B cell (primary cell): ENCODE measurements around the gene KCNK18. TPM values are rescaled to one million over a fixed set of nuclear protein-coding genes. Genes with fewer than 3 reads are reported as not detected.

Experiments used
- ATAC-seq: fragments of 200-7000 bp; cut with Tn5 transposase; one replicate; pipeline ENCODE4 v1.10.0; 2021; ENCODE audit warnings: low read depth, mild to moderate bottlenecking, moderate number of reproducible peaks, moderate library complexity
- CTCF ChIA-PET: fragments of 350-600 bp; sonication (Branson Sonifier 250); formaldehyde crosslinking; loops from one replicate; lab custom pipeline; 2021; ENCODE audit warnings: antibody characterized with exemption, inconsistent platforms; lab: Charles Lee
- POLR2A ChIA-PET: fragments of 350-600 bp; sonication (Branson Sonifier 250); formaldehyde crosslinking; loops from one replicate; lab custom pipeline; 2021; ENCODE audit warnings: antibody characterized with exemption; lab: Charles Lee
- DNase-seq: peaks from one replicate; pipeline ENCODE4 v3.0.0; 2013
- H2AFZ ChIP-seq: 2 replicates; pipeline ENCODE4 v1.6.1; 2012; ENCODE audit warnings: mild to moderate bottlenecking, low read depth, low read length; ENCODE audit not compliant: insufficient read depth, poor library complexity, severe bottlenecking
- H3K27ac ChIP-seq, 2 donors: 1 replicate in 1 of 2; 2 replicates in 1 of 2; pipeline ENCODE4 v1.5.1; 2012 to 2013; ENCODE audit warnings: low read length in 2 of 2, mild to moderate bottlenecking in 2 of 2, moderate library complexity in 1 of 2
- H3K27me3 ChIP-seq, 4 experiments: fragments of 200-600 bp in 1 of 4; sonication (generic) in 1 of 4; replicated peaks in 1 of 4; 1 replicate in 2 of 4; 2 replicates in 2 of 4; pipeline versions ENCODE4 v1.6.1 to v1.7.0; 2013 to 2016; ENCODE audit warnings: low read length in 3 of 4, mild to moderate bottlenecking in 2 of 4, mixed read lengths in 1 of 4, moderate library complexity in 1 of 4; ENCODE audit not compliant: insufficient read depth in 4 of 4, control insufficient read depth in 3 of 4; ENCODE audit errors: control extremely low read depth in 1 of 4
- H3K36me3 ChIP-seq, 2 experiments: replicated peaks in 1 of 2; 1 replicate in 1 of 2; 2 replicates in 1 of 2; pipeline versions ENCODE4 v1.6.1 to v1.7.1; 2013; ENCODE audit warnings: low read length in 1 of 2; ENCODE audit not compliant: insufficient read depth in 2 of 2, control insufficient read depth in 1 of 2; ENCODE audit errors: control extremely low read depth in 1 of 2, extremely low read depth in 1 of 2
- H3K4me1 ChIP-seq, 2 donors: fragments of 200-600 bp in 1 of 2; sonication (generic) in 1 of 2; 1 replicate in 1 of 2; 2 replicates in 1 of 2; pipeline versions ENCODE4 v1.5.1 to v1.6.1; 2013 to 2017; ENCODE audit warnings: low read length in 2 of 2; ENCODE audit not compliant: control insufficient read depth in 2 of 2, insufficient read depth in 2 of 2
- H3K4me2 ChIP-seq: replicated peaks from 2 replicates; pipeline ENCODE3; 2012; ENCODE audit warnings: mild to moderate bottlenecking, low read depth, low read length; ENCODE audit not compliant: poor library complexity, severe bottlenecking
- H3K4me3 ChIP-seq, 5 experiments: fragments of 200-600 bp in 1 of 5; sonication (generic) in 1 of 5; 1 replicate in 3 of 5; 2 replicates in 2 of 5; pipeline versions ENCODE4 v1.5.1 to v1.7.0; 2011 to 2016; ENCODE audit warnings: low read length in 4 of 5, mild to moderate bottlenecking in 4 of 5, low read depth in 2 of 5, control low read depth in 1 of 5, moderate library complexity in 1 of 5; ENCODE audit not compliant: insufficient read depth in 1 of 5; ENCODE audit errors: control extremely low read depth in 1 of 5, extremely low read depth in 1 of 5
- H3K79me2 ChIP-seq: fragments of 200-600 bp; sonication (generic); one replicate; pipeline ENCODE4 v1.6.0; 2016; ENCODE audit warnings: low read length; ENCODE audit not compliant: control insufficient read depth, insufficient read depth
- H3K9ac ChIP-seq: fragments of 200-600 bp; sonication (generic); 2 replicates; pipeline ENCODE4 v1.6.1; 2017; ENCODE audit warnings: mild to moderate bottlenecking, low read length, moderate library complexity
- H3K9me3 ChIP-seq, 3 donors: one replicate each; pipeline versions ENCODE4 v1.6.1 to v1.7.1; 2013; ENCODE audit warnings: low read length in 2 of 3; ENCODE audit not compliant: control insufficient read depth in 2 of 3, insufficient read depth in 1 of 3; ENCODE audit errors: control extremely low read depth in 1 of 3
- H4K20me1 ChIP-seq: 2 replicates; pipeline ENCODE4 v1.6.0; 2012; ENCODE audit warnings: mild to moderate bottlenecking, low read length; ENCODE audit not compliant: insufficient read depth, control insufficient read depth, poor library complexity, severe bottlenecking
- H3K27ac Mint-ChIP-seq: one replicate; pipeline ENCODE4 v1.8.0; 2021; ENCODE audit warnings: mixed read lengths
- H3K27me3 Mint-ChIP-seq: one replicate; pipeline ENCODE4 v1.8.0; 2021; ENCODE audit warnings: mixed read lengths
- H3K4me1 Mint-ChIP-seq: one replicate; pipeline ENCODE4 v1.8.0; 2021; ENCODE audit warnings: mixed read lengths
- H3K4me3 Mint-ChIP-seq: one replicate; pipeline ENCODE4 v1.8.0; 2021; ENCODE audit warnings: mixed read lengths
- H3K9me3 Mint-ChIP-seq: one replicate; pipeline ENCODE4 v1.8.0; 2022; ENCODE audit warnings: mixed read lengths; ENCODE audit not compliant: insufficient read depth
- EZH2 ChIP-seq: IDR thresholded peaks from 2 replicates; pipeline ENCODE4 v1.6.1; 2012; ENCODE audit warnings: borderline replicate concordance, low read depth, mild to moderate bottlenecking, moderate library complexity, low read length; ENCODE audit not compliant: insufficient read depth, poor library complexity, severe bottlenecking
- WGBS: methylation state at CpG from one replicate; pipeline ENCODE4 v1.1.5; 2013; ENCODE audit warnings: missing lambda C conversion rate; ENCODE audit not compliant: insufficient coverage; 5-methylcytosine and 5-hydroxymethylcytosine counted together
- intact Hi-C: fragments of 100-400 bp; cut with micrococcal nuclease; formaldehyde crosslinking; loops from one replicate; pipeline ENCODE4 v1.10.0; 2022
- polyA plus RNA-seq: library from polyadenylated mRNA; depleted of rRNA; stranded (reverse); fragments of >200 nt; gene quantifications from 2 replicates; pipeline ENCODE4 v1.2.3, GENCODE V29; 2012
- total RNA-seq, 2 donors: library from RNA; stranded (reverse); fragments of 120-200 nt in 1 of 2; gene quantifications; 1 replicate in 1 of 2; 2 replicates in 1 of 2; pipeline versions ENCODE4 v1.2.3 to v1.2.4, GENCODE V29; 2013 to 2022
- TF ChIP-seq, protein P1 (sequence below): fragments of 200-600 bp; IDR thresholded peaks from one replicate; pipeline ENCODE4 v1.8.0; 2022; ENCODE audit warnings: antibody characterized with exemption, mild to moderate bottlenecking

The KCNK18 gene
- total and polyA plus RNA-seq, 2 donors (not counting 1 experiment from before 2014, with no cell fraction given): not detected

DNA sequence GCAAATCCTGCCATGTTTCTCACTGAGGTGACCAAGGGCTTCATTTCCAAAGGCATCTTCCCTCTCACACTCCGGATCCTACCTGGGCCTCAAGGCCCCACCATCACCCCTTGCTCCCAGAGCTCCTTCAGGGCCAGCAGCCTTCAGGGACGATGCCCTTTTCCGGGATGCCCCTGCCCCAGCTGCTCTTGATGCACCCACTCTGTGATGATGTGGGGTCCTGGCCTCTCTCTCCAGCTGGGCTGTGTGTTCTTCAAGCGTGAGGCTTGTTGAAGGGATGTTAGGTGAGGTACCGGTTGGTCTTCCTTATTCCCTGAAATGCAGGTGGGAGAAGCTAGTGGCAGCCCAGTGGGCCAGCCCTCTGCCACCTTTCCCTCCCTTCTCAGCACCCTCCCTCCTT, 25.3 kb downstream of the KCNK18 start:
- no CpG with 5 or more reads among the region's 5 CpGs for WGBS
- ATAC-seq: no peak

DNA sequence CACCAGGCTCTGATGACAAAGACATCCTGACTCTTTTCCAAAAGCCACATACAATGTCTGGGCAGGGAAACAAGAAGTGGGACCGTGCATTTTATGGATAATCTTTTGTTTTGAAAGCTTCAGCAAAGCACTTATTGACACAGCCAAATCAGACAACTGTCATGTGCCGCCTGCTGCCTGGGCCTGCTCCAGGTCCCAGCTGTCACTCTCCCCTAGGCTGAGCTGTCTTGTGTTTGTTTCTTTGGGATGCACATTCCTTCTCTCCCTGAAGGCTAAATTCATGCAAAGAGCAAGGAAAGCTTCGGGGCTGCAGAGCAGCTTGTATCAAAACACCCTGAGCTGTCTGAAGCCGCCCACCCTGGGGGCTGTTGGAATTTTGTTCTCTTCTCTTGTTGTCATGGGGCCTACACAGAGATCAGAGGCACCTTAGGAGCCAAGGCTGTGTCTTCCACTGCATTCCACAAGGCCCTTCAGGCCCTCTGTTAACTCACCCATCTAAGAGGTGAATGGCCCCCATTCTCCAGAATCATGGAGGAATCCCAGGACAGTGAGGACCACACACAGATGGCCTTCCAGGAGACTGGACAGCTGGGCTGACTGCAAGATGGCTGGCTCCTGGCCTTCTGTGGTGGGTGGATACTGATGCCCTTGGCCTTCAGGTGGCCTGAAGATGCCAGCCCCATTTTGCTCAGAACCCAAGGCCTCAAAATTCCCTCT, 25.8 kb downstream of the KCNK18 start:
- no peak overlapping the region for H3K4me3 ChIP-seq
- DNase-seq (no peak), ATAC-seq (no peak)
- no peak for TF ChIP-seq EZH2
- TF ChIP-seq, protein P1, sequence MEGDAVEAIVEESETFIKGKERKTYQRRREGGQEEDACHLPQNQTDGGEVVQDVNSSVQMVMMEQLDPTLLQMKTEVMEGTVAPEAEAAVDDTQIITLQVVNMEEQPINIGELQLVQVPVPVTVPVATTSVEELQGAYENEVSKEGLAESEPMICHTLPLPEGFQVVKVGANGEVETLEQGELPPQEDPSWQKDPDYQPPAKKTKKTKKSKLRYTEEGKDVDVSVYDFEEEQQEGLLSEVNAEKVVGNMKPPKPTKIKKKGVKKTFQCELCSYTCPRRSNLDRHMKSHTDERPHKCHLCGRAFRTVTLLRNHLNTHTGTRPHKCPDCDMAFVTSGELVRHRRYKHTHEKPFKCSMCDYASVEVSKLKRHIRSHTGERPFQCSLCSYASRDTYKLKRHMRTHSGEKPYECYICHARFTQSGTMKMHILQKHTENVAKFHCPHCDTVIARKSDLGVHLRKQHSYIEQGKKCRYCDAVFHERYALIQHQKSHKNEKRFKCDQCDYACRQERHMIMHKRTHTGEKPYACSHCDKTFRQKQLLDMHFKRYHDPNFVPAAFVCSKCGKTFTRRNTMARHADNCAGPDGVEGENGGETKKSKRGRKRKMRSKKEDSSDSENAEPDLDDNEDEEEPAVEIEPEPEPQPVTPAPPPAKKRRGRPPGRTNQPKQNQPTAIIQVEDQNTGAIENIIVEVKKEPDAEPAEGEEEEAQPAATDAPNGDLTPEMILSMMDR: no peak
- 74% methylated on average over 3 of the region's 4 CpGs for WGBS
- intact Hi-C loops: no loop called here
- H4K20me1 ChIP-seq: no peaks in the 10 kb centered on the region
- Mint-ChIP-seq H3K4me1 (no peaks in the 10 kb centered on the region), H3K9me3 (no peaks in the 10 kb centered on the region), H3K4me3 (no peak overlapping the region), H3K27me3 (peaks cover 20% of the 10 kb centered on the region), H3K27ac (no peak overlapping the region)
- H3K79me2 ChIP-seq: no peaks in the 10 kb centered on the region
- H3K4me2 ChIP-seq: no peak overlapping the region
- CTCF ChIA-PET: no interaction called here
- POLR2A ChIA-PET: no interaction called here
- no peak overlapping the region for H3K9ac ChIP-seq
- peaks cover 0 to 3% (median 0%) of the 10 kb centered on the region in 4 experiments for H3K27me3 ChIP-seq
- H3K36me3 ChIP-seq: no peaks in the 10 kb centered on the region
- no peaks in the 10 kb centered on the region for H3K9me3 ChIP-seq
- H3K4me1 ChIP-seq: no peaks in the 10 kb centered on the region
- no peak overlapping the region for H3K27ac ChIP-seq
- H2AFZ ChIP-seq: no peak overlapping the region

More for the DNA sequence above, 25.3 kb downstream of the KCNK18 start:
- H3K4me2 ChIP-seq: no peak overlapping the region
- no peak overlapping the region for H3K4me3 Mint-ChIP-seq
- H3K9ac ChIP-seq: no peak overlapping the region
- H3K27ac Mint-ChIP-seq: no peak overlapping the region
- ChIA-PET POLR2A (no interaction called here), CTCF (no interaction called here)
- H3K36me3 ChIP-seq: no peaks in the 10 kb centered on the region
- H2AFZ ChIP-seq: no peak overlapping the region
- peaks cover 0 to 1% of the 10 kb centered on the region in 2 donors for H3K4me1 ChIP-seq
- no peaks in the 10 kb centered on the region for H4K20me1 ChIP-seq
- peaks cover 3% of the 10 kb centered on the region for H3K4me1 Mint-ChIP-seq
- H3K4me3 ChIP-seq: no peak overlapping the region
- H3K79me2 ChIP-seq: no peaks in the 10 kb centered on the region
- no peaks in the 10 kb centered on the region for H3K9me3 Mint-ChIP-seq
- TF ChIP-seq, protein P1: no peak
- TF ChIP-seq EZH2: no peak
- H3K27ac ChIP-seq: no peak overlapping the region
- intact Hi-C loops: no loop called here
- H3K27me3 ChIP-seq: peaks cover 0 to 8% (median under 1%) of the 10 kb centered on the region in 4 experiments
- no peaks in the 10 kb centered on the region for H3K9me3 ChIP-seq
- no peak for DNase-seq
- H3K27me3 Mint-ChIP-seq: peaks cover 26% of the 10 kb centered on the region
